A549 (cell line): ENCODE data around the gene SYNPO2L. TPM values are rescaled to one million over a fixed set of nuclear protein-coding genes. Genes with fewer than 3 reads are reported as not detected.
"Not testable (repeated sequence)": the region's sequence is repeated elsewhere in the genome, so short reads cannot be mapped to it uniquely, and the experiment has no call there.

Source experiments
- ATAC-seq, 2 experiments: fragments of 200-7000 bp in 1 of 2; fragments of >200 bp in 1 of 2; cut with Nextera tagmentation in 1 of 2; cut with Tn5 transposase in 1 of 2; 3 replicates each; pipeline versions ENCODE4 v1.8.0 to v1.9.1; 2018 to 2020; ENCODE audit warnings: mild to moderate bottlenecking in 1 of 2, moderate library complexity in 1 of 2
- CTCF ChIA-PET: fragments of 300-600 bp; sonication (Branson Sonifier 250); formaldehyde crosslinking; extraction: SDS; loops from one replicate; lab custom pipeline; 2021; ENCODE audit warnings: antibody characterized with exemption, inconsistent platforms; lab: Yijun Ruan, JAX
- POLR2A ChIA-PET: fragments of 350-600 bp; formaldehyde crosslinking; extraction: SDS; loops from one replicate; lab custom pipeline; 2021; ENCODE audit warnings: antibody characterized with exemption, inconsistent platforms; lab: Yijun Ruan, JAX
- DNase-seq, 2 experiments: peaks; one replicate each; pipeline versions ENCODE4 v3.0.0 to v3.0.0-alpha.2; 2011 to 2016; ENCODE audit warnings: low read depth in 1 of 2, low spot score in 1 of 2
- FAIRE-seq: peaks from 2 replicates; lab custom pipeline; 2011; peaks lifted over from hg19 to GRCh38; lab: Jason Lieb, UNC
- H3K27ac ChIP-seq, 2 experiments: fragments of >200 bp; sonication (Bioruptor Twin); formaldehyde crosslinking; 3 replicates each; pipeline ENCODE4 v1.5.1; 2016 to 2017
- H3K4me1 ChIP-seq: fragments of >200 bp; sonication (Bioruptor Twin); formaldehyde crosslinking; 3 replicates; pipeline ENCODE4 v1.6.1; 2016
- H3K4me2 ChIP-seq: fragments of >200 bp; sonication (Bioruptor Twin); formaldehyde crosslinking; 3 replicates; pipeline ENCODE4 v1.6.1; 2016
- H3K4me3 ChIP-seq: fragments of >200 bp; sonication (Bioruptor Twin); formaldehyde crosslinking; 3 replicates; pipeline ENCODE4 v1.5.1; 2016
- H3K9me3 ChIP-seq: fragments of >200 bp; sonication (Bioruptor Twin); formaldehyde crosslinking; 3 replicates; pipeline ENCODE4 v1.6.1; 2016
- CBX2 ChIP-seq: fragments of 200-600 bp; sonication (generic); IDR thresholded peaks from 2 replicates; pipeline ENCODE4 v1.6.1; 2016; ENCODE audit warnings: low read depth, mild to moderate bottlenecking, borderline replicate concordance
- EHF ChIP-seq: fragments of 250-450 bp; sonication (Bioruptor Pico); IDR thresholded peaks from 2 replicates; pipeline ENCODE4 v1.5.0; 2020; ENCODE audit warnings: mild to moderate bottlenecking
- ESRRA ChIP-seq: fragments of 150-350 bp; IDR thresholded peaks from 2 replicates; pipeline ENCODE4 v1.6.1; 2014; ENCODE audit warnings: mild to moderate bottlenecking, low read length, borderline replicate concordance
- FOSB ChIP-seq: fragments of 250-450 bp; sonication (Bioruptor Pico); IDR thresholded peaks from 2 replicates; pipeline ENCODE4 v1.5.0; 2020; ENCODE audit warnings: mild to moderate bottlenecking, moderate library complexity
- FOXS1 ChIP-seq: fragments of 250-450 bp; sonication (Bioruptor Pico); IDR thresholded peaks from 2 replicates; pipeline ENCODE4 v1.5.0; 2020; ENCODE audit warnings: mild to moderate bottlenecking, moderate library complexity
- HES2 ChIP-seq: fragments of >200 bp; sonication (Bioruptor Twin); formaldehyde crosslinking; IDR thresholded peaks from 2 replicates; pipeline ENCODE4 v1.6.1; 2016
- HMGXB4 ChIP-seq: fragments of 250-450 bp; sonication (Bioruptor Pico); IDR thresholded peaks from 2 replicates; pipeline ENCODE4 v1.5.0; 2021; ENCODE audit warnings: mild to moderate bottlenecking, moderate library complexity, borderline replicate concordance
- HOXA7 ChIP-seq: fragments of 250-450 bp; sonication (Bioruptor Pico); IDR thresholded peaks from 2 replicates; pipeline ENCODE4 v1.5.0; 2020; ENCODE audit warnings: mild to moderate bottlenecking, moderate library complexity
- JUN ChIP-seq, 2 experiments: fragments of >200 bp; sonication (Bioruptor Twin); formaldehyde crosslinking; IDR thresholded peaks; 2 replicates in 1 of 2; 3 replicates in 1 of 2; pipeline ENCODE4 v1.6.1; 2016 to 2017
- JUNB ChIP-seq: fragments of >200 bp; sonication (Bioruptor Twin); formaldehyde crosslinking; IDR thresholded peaks from 2 replicates; pipeline ENCODE4 v1.6.1; 2016
- MAX ChIP-seq: IDR thresholded peaks from 2 replicates; pipeline ENCODE4 v1.6.1; 2012
- MAZ ChIP-seq: fragments of 150-350 bp; IDR thresholded peaks from 2 replicates; pipeline ENCODE4 v1.6.1; 2014; ENCODE audit warnings: antibody characterized with exemption, low read depth, low read length, borderline replicate concordance
- MYC ChIP-seq: IDR thresholded peaks from 2 replicates; pipeline ENCODE4 v1.6.1; 2012; ENCODE audit warnings: mild to moderate bottlenecking, inconsistent platforms, low read length, improper control_type of control experiment, borderline replicate concordance
- NR3C1 ChIP-seq: fragments of >200 bp; sonication (Bioruptor Twin); formaldehyde crosslinking; IDR thresholded peaks from 3 replicates; pipeline ENCODE4 v1.6.1; 2017
- POLR2A ChIP-seq: IDR thresholded peaks from 2 replicates; pipeline ENCODE4 v1.6.1; 2012; ENCODE audit warnings: mild to moderate bottlenecking, low read length
- RNF2 ChIP-seq: fragments of 200-600 bp; sonication (generic); IDR thresholded peaks from 2 replicates; pipeline ENCODE4 v1.6.1; 2016; ENCODE audit warnings: low read depth, mild to moderate bottlenecking, antibody characterized with exemption, moderate library complexity, borderline replicate concordance
- SREBF2 ChIP-seq: fragments of 450-650 bp; IDR thresholded peaks from 2 replicates; pipeline ENCODE4 v1.6.1; 2014; ENCODE audit warnings: mild to moderate bottlenecking, moderate library complexity
- USF2 ChIP-seq: fragments of 450-650 bp; IDR thresholded peaks from 2 replicates; pipeline ENCODE4 v1.6.1; 2014; ENCODE audit warnings: antibody characterized with exemption
- WGBS: methylation state at CpG from one replicate; pipeline ENCODE4 v1.1.6; 2017; ENCODE audit errors: missing lambda C conversion rate; 5-methylcytosine and 5-hydroxymethylcytosine counted together
- polyA plus RNA-seq, 4 experiments: library from polyadenylated mRNA; depleted of rRNA in 3 of 4; stranded (reverse); fragments of >200 nt; fragmentation: RNase III in 1 of 4; extraction: RNeasy Plus Mini Kit Qiagen cat#74134 plus additional on column Dnase treatment in 1 of 4; gene quantifications; 2 replicates in 3 of 4; 3 replicates in 1 of 4; pipeline ENCODE4 v1.2.3, GENCODE V29; 2011 to 2017
- TF ChIP-seq, protein P1 (sequence below): IDR thresholded peaks from 2 replicates; pipeline ENCODE4 v1.6.1; 2012; ENCODE audit warnings: low read depth, borderline replicate concordance
- TF ChIP-seq, protein P2 (sequence below): fragments of 200-600 bp; sonication (generic); IDR thresholded peaks from 2 replicates; pipeline ENCODE4 v1.6.1; 2016; ENCODE audit warnings: antibody characterized with exemption, mild to moderate bottlenecking, moderate library complexity
- TF ChIP-seq, protein P3 (sequence below): fragments of >200 bp; sonication (Bioruptor Twin); formaldehyde crosslinking; IDR thresholded peaks from 3 replicates; pipeline ENCODE4 v1.5.1; 2016

SYNPO2L gene
- polyA plus RNA-seq, 2 of the 4 experiments (the other 2 are of a cell fraction), result not detected

GRCh38 chr10:73623056-73623455 lies 32.8 kb downstream of the SYNPO2L start (continued):
- TF ChIP-seq, protein P1, sequence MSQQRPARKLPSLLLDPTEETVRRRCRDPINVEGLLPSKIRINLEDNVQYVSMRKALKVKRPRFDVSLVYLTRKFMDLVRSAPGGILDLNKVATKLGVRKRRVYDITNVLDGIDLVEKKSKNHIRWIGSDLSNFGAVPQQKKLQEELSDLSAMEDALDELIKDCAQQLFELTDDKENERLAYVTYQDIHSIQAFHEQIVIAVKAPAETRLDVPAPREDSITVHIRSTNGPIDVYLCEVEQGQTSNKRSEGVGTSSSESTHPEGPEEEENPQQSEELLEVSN, result no peak
- TF ChIP-seq MYC (no peak), JUNB (no peak), FOSB (CRISPR knock-in tag) (no peak), MAZ (no peak), USF2 (no peak), POLR2A (no peak), CBX2 (no peak), JUN (IDR thresholded peaks at IDR 0.05) (no peak), RNF2 (no peak)
- TF ChIP-seq, all 56 proteins: peak for 0

DNA sequence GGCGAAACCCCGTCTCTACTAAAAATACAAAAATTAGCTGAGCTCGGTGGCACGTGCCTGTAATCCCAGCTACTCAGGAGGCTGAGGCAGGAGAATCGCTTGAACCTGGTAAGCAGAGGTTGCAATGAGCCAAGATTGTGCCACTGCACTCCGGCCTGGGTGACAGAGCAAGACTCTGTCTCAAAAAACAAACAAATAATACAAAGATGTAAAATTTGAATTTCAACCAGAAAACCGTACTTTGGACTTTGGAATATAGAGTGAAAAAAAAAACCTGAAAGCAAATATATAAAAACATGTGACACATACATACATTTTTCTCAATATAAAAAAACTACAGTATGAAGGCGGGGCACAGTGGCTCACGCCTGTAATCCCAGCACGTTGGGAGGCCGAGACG lies 34.9 kb downstream of the SYNPO2L start:
- H3K9me3 ChIP-seq, H3K4me2 ChIP-seq, DNase-seq, H3K27ac ChIP-seq, FAIRE-seq, POLR2A ChIA-PET, H3K4me1 ChIP-seq, H3K4me3 ChIP-seq, ATAC-seq: not testable (repeated sequence)
- WGBS, result 89% methylated on average over 12 of the region's 12 CpGs
- CTCF ChIA-PET, result interaction anchor here (1.3 to 1.5 kb wide), 2 partner anchors 22 to 91 kb away, joined by 4 to 5 read pairs; no protein-coding TSS in a partner anchor

DNA sequence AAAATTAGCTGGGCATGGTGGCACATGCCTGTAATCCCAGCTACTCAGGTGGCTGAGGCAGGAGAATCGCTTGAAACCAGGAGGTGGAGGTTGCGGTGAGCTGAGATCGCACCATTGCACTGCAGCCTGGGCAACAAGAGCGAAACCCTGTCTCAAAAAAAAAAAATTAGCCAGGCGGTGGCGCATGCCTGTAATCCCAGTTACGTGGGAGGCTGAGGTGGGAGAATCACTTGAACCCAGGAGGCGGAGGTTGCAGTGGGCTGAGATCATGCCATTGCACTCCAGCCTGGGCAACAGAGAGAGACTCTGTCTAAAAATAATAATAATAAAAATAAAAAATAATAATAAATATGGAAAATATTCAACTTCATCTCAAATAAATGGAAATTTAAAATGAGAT lies 38.7 kb downstream of the SYNPO2L start:
- H3K9me3 ChIP-seq, POLR2A ChIA-PET, DNase-seq, FAIRE-seq, H3K4me1 ChIP-seq, H3K4me2 ChIP-seq, H3K27ac ChIP-seq, ATAC-seq, H3K4me3 ChIP-seq: not testable (repeated sequence)
- WGBS, result 93% methylated on average over 8 of the region's 8 CpGs
- CTCF ChIA-PET, result interaction anchor here (1.3 to 1.7 kb wide), 2 partner anchors 16 to 27 kb away, joined by 3 to 4 read pairs; no protein-coding TSS in a partner anchor

DNA sequence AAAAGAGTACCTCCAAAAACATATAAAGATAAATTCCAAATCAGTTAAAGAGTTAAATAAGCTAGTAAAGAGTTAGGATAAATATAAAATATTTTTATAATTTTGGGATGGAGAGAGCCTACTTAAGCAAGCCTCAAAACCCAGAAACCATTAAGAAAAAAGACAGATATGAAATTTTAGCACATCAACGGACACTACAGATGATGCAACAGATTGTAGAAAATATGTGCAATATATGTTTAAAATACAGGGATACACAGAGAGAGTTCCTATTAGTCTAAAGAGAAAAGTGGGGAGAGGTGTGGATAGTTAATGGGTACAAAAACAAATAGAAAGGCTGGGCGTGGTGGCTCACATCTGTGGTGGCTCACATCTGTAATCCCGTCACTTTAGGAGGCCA lies 41.1 kb downstream of the SYNPO2L start:
- DNase-seq (no peak), ATAC-seq (no peak), FAIRE-seq (no peak)
- Histone ChIP-seq H3K27ac (no peak overlapping the region), H3K4me1 (no peaks in the 10 kb centered on the region), H3K4me2 (no peak overlapping the region), H3K9me3 (no peaks in the 10 kb centered on the region), H3K4me3 (no peak overlapping the region)
- ChIA-PET CTCF (interaction anchor here (1.0 kb wide), 1 partner anchor 38 kb away, joined by 4 read pairs; no protein-coding TSS in a partner anchor), POLR2A (no interaction called here)
- 86% methylated on average over 3 of the region's 3 CpGs for WGBS
- TF ChIP-seq HMGXB4 (CRISPR knock-in tag), result no peak
- no peak for TF ChIP-seq NR3C1
- TF ChIP-seq, protein P2, sequence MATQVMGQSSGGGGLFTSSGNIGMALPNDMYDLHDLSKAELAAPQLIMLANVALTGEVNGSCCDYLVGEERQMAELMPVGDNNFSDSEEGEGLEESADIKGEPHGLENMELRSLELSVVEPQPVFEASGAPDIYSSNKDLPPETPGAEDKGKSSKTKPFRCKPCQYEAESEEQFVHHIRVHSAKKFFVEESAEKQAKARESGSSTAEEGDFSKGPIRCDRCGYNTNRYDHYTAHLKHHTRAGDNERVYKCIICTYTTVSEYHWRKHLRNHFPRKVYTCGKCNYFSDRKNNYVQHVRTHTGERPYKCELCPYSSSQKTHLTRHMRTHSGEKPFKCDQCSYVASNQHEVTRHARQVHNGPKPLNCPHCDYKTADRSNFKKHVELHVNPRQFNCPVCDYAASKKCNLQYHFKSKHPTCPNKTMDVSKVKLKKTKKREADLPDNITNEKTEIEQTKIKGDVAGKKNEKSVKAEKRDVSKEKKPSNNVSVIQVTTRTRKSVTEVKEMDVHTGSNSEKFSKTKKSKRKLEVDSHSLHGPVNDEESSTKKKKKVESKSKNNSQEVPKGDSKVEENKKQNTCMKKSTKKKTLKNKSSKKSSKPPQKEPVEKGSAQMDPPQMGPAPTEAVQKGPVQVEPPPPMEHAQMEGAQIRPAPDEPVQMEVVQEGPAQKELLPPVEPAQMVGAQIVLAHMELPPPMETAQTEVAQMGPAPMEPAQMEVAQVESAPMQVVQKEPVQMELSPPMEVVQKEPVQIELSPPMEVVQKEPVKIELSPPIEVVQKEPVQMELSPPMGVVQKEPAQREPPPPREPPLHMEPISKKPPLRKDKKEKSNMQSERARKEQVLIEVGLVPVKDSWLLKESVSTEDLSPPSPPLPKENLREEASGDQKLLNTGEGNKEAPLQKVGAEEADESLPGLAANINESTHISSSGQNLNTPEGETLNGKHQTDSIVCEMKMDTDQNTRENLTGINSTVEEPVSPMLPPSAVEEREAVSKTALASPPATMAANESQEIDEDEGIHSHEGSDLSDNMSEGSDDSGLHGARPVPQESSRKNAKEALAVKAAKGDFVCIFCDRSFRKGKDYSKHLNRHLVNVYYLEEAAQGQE, result no peak
- no peak for TF ChIP-seq HES2
- TF ChIP-seq MAX, result no peak
- TF ChIP-seq USF2, result no peak
- TF ChIP-seq JUN (IDR thresholded peaks at IDR 0.05), result no peak
- TF ChIP-seq, protein P3, sequence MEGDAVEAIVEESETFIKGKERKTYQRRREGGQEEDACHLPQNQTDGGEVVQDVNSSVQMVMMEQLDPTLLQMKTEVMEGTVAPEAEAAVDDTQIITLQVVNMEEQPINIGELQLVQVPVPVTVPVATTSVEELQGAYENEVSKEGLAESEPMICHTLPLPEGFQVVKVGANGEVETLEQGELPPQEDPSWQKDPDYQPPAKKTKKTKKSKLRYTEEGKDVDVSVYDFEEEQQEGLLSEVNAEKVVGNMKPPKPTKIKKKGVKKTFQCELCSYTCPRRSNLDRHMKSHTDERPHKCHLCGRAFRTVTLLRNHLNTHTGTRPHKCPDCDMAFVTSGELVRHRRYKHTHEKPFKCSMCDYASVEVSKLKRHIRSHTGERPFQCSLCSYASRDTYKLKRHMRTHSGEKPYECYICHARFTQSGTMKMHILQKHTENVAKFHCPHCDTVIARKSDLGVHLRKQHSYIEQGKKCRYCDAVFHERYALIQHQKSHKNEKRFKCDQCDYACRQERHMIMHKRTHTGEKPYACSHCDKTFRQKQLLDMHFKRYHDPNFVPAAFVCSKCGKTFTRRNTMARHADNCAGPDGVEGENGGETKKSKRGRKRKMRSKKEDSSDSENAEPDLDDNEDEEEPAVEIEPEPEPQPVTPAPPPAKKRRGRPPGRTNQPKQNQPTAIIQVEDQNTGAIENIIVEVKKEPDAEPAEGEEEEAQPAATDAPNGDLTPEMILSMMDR, result no peak
- no peak for TF ChIP-seq ESRRA
- no peak for TF ChIP-seq SREBF2
- TF ChIP-seq RNF2, result no peak
- no peak for TF ChIP-seq HOXA7 (CRISPR knock-in tag)
- TF ChIP-seq FOXS1 (CRISPR knock-in tag), result no peak
- no peak for TF ChIP-seq EHF
